ENCODE measurements around the gene CNOT9. TPM values are rescaled to one million over a fixed set of nuclear protein-coding genes. Genes with fewer than 3 reads are reported as not detected.

CNOT9 gene
- total RNA-seq, 1 experiment from 2014 or later = 54.0 TPM

DNA sequence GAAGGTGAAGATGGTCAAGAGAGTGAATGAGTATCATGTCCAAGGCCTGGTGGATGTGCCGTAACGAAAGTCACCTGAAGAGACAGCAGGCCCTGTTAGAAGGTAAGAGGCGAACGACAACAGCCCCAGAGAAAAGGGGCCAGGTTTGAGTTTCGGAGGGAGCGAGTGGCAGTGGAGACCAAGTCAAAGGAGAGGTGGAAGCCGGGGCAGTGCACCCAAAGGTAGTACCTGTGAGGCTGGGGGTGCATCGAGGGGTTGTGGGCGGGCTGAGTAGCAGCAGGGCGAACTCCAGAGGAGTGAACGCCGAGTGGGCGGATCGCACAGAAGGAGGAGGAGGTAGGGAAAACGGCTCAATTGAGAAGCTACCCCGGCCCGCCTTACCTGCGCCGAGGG, 846 bp upstream of the CNOT9 start:
- TF ChIP-seq, protein P1, sequence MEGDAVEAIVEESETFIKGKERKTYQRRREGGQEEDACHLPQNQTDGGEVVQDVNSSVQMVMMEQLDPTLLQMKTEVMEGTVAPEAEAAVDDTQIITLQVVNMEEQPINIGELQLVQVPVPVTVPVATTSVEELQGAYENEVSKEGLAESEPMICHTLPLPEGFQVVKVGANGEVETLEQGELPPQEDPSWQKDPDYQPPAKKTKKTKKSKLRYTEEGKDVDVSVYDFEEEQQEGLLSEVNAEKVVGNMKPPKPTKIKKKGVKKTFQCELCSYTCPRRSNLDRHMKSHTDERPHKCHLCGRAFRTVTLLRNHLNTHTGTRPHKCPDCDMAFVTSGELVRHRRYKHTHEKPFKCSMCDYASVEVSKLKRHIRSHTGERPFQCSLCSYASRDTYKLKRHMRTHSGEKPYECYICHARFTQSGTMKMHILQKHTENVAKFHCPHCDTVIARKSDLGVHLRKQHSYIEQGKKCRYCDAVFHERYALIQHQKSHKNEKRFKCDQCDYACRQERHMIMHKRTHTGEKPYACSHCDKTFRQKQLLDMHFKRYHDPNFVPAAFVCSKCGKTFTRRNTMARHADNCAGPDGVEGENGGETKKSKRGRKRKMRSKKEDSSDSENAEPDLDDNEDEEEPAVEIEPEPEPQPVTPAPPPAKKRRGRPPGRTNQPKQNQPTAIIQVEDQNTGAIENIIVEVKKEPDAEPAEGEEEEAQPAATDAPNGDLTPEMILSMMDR (IDR thresholded peaks at IDR 0.05; ENCODE audit: unreplicated experiment) = no peak
- Mint-ChIP-seq H3K9me3 (ENCODE audit: low read depth, unreplicated experiment) (no peaks in the 10 kb centered on the region), H3K27ac (ENCODE audit: unreplicated experiment) (peak overlapping the region; percentile 89), H3K27me3 (ENCODE audit: unreplicated experiment) (no peaks in the 10 kb centered on the region), H3K4me3 (ENCODE audit: low read depth, unreplicated experiment) (peak overlapping the region; percentile 77), H3K4me1 (ENCODE audit: low read depth, unreplicated experiment) (peaks cover 29% of the 10 kb centered on the region), H3K36me3 (ENCODE audit: insufficient read depth, unreplicated experiment) (peaks cover 60% of the 10 kb centered on the region)
- BruUV-seq (replicated peaks) = no TSS peak
- DNase-seq = no peak
- CTCF ChIA-PET = no interaction called here
- intact Hi-C loops (cut with micrococcal nuclease; ENCODE audit: unreplicated experiment) = no loop called here

DNA sequence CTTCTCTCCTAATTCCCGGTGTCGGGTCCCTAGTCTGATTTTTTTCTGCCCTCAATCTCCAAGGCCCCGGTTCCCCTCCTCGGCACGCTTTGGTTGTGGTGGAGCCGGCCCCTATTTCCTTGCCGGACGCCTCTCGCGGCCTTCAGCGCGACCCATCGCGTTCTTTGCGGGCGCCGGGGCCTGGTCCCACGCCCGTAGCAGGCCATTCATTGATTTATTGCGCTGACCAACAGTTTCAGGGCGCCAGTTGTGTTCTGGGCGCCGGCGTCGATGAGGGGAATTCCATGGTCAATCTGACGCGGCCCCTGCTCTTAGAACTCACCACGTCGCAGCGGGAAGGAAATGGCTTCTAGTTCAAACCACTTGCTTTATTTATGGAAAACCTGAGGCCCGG, 396 bp downstream of the CNOT9 start:
- peak overlapping the region; percentile 77 for H3K4me3 Mint-ChIP-seq (ENCODE audit: low read depth, unreplicated experiment)
- CTCF ChIA-PET = no interaction called here
- peaks cover 66% of the 10 kb centered on the region for H3K36me3 Mint-ChIP-seq (ENCODE audit: insufficient read depth, unreplicated experiment)
- BruUV-seq (replicated peaks) = no TSS peak
- intact Hi-C loops (cut with micrococcal nuclease; ENCODE audit: unreplicated experiment) = no loop called here
- H3K9me3 Mint-ChIP-seq (ENCODE audit: low read depth, unreplicated experiment) = no peaks in the 10 kb centered on the region
- H3K27ac Mint-ChIP-seq (ENCODE audit: unreplicated experiment) = peak overlapping the region; percentile 89
- peak; percentile 71 for DNase-seq
- H3K4me1 Mint-ChIP-seq (ENCODE audit: low read depth, unreplicated experiment) = peaks cover 29% of the 10 kb centered on the region
- TF ChIP-seq, protein P1 (IDR thresholded peaks at IDR 0.05; ENCODE audit: unreplicated experiment) = no peak
- no peaks in the 10 kb centered on the region for H3K27me3 Mint-ChIP-seq (ENCODE audit: unreplicated experiment)

DNA sequence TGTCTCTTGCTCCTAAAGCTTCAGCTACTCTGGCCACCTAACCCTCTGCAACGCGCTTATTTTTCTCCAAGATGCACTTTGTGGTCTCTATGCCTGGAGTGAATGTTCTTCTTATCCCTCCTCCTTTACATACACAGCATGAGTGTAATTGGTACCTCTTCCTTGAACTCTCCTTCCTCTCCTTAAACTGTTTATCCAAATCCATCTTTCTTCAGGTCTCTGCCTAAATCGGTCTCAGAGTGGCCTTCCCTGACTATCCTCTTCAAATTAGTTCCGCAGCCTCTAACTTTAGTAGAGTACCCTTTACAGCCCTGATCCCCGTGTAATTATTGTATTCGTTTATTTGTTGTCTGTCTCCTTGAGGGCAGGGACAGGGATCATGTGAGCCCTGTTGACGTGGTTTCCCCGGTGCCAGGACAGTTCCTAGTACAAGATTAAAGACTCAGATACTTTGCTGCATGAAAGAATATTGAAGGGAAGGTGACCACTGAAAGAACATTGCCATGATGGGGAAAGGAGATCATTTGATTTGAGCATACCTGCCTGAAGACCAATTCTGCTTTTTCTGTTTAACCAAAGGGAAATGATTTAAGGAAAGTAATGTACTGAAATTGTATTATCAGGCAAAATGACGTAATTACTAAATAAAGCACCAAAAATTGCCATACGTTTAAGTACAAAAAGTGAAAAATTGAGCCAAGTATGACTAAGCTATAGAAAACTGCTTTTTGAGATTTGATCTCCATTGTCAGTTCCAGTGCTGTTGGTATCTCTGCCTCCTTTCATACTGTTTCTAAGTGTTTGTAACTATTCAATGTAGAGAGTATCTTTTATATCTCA, 1.2 kb downstream of the CNOT9 start:
- DNase-seq = peak; percentile 16
- Mint-ChIP-seq H3K27me3 (ENCODE audit: unreplicated experiment) (no peaks in the 10 kb centered on the region), H3K4me1 (ENCODE audit: low read depth, unreplicated experiment) (peaks cover 29% of the 10 kb centered on the region), H3K36me3 (ENCODE audit: insufficient read depth, unreplicated experiment) (peaks cover 68% of the 10 kb centered on the region), H3K9me3 (ENCODE audit: low read depth, unreplicated experiment) (no peaks in the 10 kb centered on the region), H3K27ac (ENCODE audit: unreplicated experiment) (peak overlapping the region; percentile 89), H3K4me3 (ENCODE audit: low read depth, unreplicated experiment) (peak overlapping the region; percentile 77)
- TF ChIP-seq, protein P1 (IDR thresholded peaks at IDR 0.05; ENCODE audit: unreplicated experiment) = no peak
- BruUV-seq (replicated peaks) = TSS peak; percentile 43
- intact Hi-C loops (cut with micrococcal nuclease; ENCODE audit: unreplicated experiment) = no loop called here
- CTCF ChIA-PET = no interaction called here

DNA sequence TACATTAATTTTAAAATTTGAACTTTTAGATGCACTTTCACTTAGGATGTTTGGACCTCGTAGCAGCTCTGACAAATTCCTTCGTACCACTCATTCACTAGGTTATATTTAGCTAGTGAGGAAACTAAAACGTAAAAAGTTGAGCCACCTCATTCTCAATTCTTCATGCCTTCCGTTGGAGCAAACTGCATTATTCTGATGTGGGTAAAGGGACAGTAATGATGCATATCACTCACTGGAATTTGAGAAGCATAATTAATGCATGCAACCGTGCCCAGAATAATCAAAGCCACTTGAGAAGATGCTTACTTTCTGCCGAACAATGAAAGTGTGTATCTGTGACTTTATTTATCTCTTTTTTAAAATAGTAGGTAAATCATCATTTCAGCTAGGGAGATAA, 2.2 kb downstream of the CNOT9 start:
- H3K36me3 Mint-ChIP-seq (ENCODE audit: insufficient read depth, unreplicated experiment) = peaks cover 78% of the 10 kb centered on the region
- intact Hi-C loops (cut with micrococcal nuclease; ENCODE audit: unreplicated experiment) = no loop called here
- H3K4me1 Mint-ChIP-seq (ENCODE audit: low read depth, unreplicated experiment) = peaks cover 28% of the 10 kb centered on the region
- no peaks in the 10 kb centered on the region for H3K9me3 Mint-ChIP-seq (ENCODE audit: low read depth, unreplicated experiment)
- peak overlapping the region; percentile 77 for H3K4me3 Mint-ChIP-seq (ENCODE audit: low read depth, unreplicated experiment)
- no peaks in the 10 kb centered on the region for H3K27me3 Mint-ChIP-seq (ENCODE audit: unreplicated experiment)
- BruUV-seq (replicated peaks) = no TSS peak
- peak overlapping the region; percentile 89 for H3K27ac Mint-ChIP-seq (ENCODE audit: unreplicated experiment)
- CTCF ChIA-PET = no interaction called here
- DNase-seq = no peak
- TF ChIP-seq, protein P1 (IDR thresholded peaks at IDR 0.05; ENCODE audit: unreplicated experiment) = no peak
